ENCODE results near the gene PALMD.

DNA sequence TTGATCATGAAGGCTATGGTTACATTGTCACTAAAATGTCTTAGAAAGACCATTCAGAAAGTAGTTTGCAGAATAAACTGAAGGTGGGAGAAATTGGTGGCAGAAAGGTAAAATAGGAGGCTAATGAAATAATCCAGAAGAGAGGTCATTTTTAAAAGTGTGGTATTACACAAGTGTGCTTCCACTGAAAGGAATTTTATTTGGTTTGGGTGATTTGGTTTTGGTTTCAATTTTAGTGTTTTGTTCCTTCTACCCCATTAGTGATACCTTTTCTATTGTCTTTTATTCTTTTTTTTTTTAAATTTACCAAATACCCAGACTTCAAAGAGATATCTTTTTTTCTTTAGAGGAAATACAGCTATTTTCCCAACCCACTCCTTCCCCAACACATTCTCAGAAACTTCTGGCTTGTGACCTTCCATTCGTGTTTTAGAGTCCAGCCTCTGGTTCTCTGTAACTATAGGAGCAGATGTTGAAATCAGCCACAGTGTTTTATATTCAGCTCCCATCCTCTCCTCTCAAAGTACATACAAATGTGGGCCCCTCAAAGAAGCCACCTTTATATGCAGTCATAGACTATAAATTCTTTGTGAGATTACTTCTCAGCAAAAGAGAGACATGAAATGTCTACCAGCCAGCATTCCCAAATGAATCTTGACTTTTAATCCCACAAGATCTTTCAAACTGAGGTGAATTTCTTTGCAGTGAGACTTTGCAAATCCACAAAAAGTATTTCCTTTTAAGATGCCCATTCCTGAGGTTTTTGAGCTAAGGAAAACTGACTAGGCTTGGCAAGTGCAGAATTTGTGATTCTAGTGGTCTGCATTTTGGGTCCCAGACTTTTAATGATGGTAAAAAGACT, 42.0 kb upstream of the PALMD start:
- TF ChIP-seq, protein P1, sequence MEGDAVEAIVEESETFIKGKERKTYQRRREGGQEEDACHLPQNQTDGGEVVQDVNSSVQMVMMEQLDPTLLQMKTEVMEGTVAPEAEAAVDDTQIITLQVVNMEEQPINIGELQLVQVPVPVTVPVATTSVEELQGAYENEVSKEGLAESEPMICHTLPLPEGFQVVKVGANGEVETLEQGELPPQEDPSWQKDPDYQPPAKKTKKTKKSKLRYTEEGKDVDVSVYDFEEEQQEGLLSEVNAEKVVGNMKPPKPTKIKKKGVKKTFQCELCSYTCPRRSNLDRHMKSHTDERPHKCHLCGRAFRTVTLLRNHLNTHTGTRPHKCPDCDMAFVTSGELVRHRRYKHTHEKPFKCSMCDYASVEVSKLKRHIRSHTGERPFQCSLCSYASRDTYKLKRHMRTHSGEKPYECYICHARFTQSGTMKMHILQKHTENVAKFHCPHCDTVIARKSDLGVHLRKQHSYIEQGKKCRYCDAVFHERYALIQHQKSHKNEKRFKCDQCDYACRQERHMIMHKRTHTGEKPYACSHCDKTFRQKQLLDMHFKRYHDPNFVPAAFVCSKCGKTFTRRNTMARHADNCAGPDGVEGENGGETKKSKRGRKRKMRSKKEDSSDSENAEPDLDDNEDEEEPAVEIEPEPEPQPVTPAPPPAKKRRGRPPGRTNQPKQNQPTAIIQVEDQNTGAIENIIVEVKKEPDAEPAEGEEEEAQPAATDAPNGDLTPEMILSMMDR (IDR thresholded peaks at IDR 0.05; ENCODE audit: insufficient read depth, low read length), result no peak
- no peak for TF ChIP-seq GABPA (IDR thresholded peaks at IDR 0.05; ENCODE audit: low read depth)
- TF ChIP-seq POLR2AphosphoS5 (IDR thresholded peaks at IDR 0.05; ENCODE audit: low read depth), result no peak
- TF ChIP-seq, protein P2, sequence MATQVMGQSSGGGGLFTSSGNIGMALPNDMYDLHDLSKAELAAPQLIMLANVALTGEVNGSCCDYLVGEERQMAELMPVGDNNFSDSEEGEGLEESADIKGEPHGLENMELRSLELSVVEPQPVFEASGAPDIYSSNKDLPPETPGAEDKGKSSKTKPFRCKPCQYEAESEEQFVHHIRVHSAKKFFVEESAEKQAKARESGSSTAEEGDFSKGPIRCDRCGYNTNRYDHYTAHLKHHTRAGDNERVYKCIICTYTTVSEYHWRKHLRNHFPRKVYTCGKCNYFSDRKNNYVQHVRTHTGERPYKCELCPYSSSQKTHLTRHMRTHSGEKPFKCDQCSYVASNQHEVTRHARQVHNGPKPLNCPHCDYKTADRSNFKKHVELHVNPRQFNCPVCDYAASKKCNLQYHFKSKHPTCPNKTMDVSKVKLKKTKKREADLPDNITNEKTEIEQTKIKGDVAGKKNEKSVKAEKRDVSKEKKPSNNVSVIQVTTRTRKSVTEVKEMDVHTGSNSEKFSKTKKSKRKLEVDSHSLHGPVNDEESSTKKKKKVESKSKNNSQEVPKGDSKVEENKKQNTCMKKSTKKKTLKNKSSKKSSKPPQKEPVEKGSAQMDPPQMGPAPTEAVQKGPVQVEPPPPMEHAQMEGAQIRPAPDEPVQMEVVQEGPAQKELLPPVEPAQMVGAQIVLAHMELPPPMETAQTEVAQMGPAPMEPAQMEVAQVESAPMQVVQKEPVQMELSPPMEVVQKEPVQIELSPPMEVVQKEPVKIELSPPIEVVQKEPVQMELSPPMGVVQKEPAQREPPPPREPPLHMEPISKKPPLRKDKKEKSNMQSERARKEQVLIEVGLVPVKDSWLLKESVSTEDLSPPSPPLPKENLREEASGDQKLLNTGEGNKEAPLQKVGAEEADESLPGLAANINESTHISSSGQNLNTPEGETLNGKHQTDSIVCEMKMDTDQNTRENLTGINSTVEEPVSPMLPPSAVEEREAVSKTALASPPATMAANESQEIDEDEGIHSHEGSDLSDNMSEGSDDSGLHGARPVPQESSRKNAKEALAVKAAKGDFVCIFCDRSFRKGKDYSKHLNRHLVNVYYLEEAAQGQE (IDR thresholded peaks at IDR 0.05; ENCODE audit: insufficient replicate concordance, low read depth), result no peak
